HG02852 (cell line): ENCODE results near the gene TWSG1.
"Not testable (repeated sequence)": the region's sequence is repeated elsewhere in the genome, so short reads cannot be mapped to it uniquely, and the experiment has no call there.

Source experiments
- ATAC-seq: cut with Tn5 transposase; IDR thresholded peaks from one replicate; pipeline ENCODE4 v1.9.1; 2021; ENCODE audit warnings: mild to moderate bottlenecking, moderate library complexity; ENCODE audit not compliant: unreplicated experiment

The TWSG1 gene

GRCh38 chr18:9421901-9422327, 87.3 kb downstream of the TWSG1 start:
- no peak for ATAC-seq

DNA sequence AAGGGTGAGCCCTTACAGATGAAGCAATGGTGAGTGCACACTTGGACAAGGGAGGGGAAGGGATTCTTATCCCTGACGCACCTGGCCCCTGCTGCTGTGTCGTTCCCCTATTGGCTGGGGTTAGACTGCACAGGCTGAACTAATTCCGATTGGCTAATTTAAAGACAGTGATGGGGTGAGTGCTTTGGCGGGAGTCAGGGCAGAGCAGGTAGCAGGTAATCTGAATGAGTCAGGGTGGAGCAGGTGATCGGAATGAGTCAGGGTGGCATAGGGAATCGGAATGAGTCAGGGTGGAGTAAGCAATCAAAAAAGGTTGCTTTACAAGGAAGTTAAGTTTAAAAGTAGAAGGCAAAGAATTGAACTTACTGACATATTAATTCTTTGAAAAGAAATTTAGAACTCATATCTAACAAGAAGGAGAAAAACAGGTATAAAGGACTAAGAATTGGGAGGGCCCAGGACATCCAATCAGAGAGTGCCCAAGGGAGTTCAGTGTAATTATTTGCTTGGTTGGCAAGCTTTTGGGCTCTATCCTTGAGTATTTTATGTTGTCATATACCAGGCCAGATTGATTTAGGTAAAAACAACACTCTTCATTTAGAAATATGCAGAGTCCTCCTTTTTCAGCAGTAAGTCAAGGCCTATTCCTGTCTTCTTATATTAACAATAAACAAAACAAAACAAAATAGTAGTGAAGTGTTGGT, 88.4 kb downstream of the TWSG1 start:
- ATAC-seq, result no peak

DNA sequence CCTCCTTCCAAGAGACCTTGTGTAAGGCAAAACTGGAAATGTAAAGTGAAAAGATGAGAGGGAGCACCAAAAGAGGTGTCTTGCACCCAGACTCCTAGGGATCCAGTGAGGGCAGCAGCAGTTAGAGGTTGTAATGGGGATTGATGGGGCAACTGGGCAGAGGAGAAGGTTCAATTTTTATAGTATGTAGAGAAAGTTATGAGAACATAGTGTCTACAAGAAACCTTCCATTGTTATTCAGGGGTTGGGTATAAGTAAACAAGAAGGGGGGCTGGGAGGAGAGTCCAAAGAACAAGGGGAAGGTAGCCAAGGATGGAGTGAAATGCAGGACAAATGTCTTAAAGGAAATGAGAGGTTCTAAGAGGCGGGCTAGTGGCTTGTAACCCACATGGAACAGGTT, 89.1 kb downstream of the TWSG1 start:
- not testable (repeated sequence) for ATAC-seq

DNA sequence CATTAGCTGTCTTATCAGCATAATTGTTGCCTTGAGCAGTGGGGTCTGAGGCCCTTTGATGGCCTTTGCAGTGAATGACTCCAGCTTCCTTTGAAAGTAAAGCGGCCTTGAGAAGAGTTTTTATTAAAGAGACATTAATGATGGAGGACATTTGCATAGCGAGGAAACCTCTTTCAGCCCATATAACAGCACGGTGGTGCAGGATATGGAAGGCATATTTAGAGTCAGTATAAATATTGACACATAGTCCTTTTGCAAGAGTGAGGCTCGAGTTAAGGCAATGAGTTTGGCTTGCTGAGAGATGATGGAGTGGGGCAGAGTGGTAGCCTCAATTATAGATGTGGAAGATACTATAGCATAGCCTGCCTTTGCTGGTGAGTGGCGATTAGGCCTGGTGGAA, 89.7 kb downstream of the TWSG1 start:
- ATAC-seq, result not testable (repeated sequence)

- ATAC-seq, result no peak
Measured at GRCh38 chr18:9426753-9427152, 92.2 kb downstream of the TWSG1 start.

DNA sequence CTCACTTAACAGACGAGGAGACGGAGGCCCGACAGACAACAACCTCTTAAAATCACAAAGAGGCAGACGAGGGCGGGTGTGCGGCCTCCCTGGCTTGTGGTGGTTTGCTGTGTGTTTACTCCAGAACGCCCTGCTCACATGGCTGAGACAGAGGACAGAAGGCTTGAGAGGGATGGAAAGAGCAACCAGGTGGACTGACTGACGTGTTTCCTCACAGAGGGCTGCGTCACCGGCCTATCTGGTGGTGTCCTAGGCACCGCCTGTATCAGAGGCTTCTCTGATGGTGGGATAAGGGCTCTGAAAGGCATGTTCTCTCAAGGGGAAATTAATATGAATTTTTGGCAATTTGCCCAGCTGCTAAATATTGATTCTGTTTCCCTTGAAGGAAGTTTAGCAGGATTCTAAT, 93.7 kb downstream of the TWSG1 start:
- ATAC-seq, result no peak

- no peak for ATAC-seq
Measured at GRCh38 chr18:9428862-9429661, 94.5 kb downstream of the TWSG1 start.

GRCh38 chr18:9429662-9429993, 95.1 kb downstream of the TWSG1 start:
- no peak for ATAC-seq

DNA sequence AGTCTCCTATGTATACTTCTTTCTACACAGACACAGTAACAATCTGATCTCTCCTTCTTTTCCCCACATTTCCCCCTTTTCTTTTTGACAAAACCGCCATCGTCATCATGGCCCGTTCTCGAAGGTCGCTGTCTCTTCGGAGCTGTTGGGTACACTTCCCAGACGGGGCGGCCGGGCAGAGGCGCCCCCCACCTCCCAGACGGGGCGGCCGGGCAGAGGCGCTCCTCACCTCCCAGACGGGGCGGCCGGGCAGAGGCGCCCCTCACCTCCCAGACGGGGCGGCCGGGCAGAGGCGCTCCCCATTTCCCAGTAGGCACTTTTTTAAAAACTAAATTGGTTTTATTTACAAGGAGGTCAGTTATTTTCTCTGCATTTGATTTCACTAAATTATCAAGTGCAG, 95.7 kb downstream of the TWSG1 start:
- not testable (repeated sequence) for ATAC-seq

- ATAC-seq, result no peak
Measured at GRCh38 chr18:9431296-9431695, 96.7 kb downstream of the TWSG1 start.

DNA sequence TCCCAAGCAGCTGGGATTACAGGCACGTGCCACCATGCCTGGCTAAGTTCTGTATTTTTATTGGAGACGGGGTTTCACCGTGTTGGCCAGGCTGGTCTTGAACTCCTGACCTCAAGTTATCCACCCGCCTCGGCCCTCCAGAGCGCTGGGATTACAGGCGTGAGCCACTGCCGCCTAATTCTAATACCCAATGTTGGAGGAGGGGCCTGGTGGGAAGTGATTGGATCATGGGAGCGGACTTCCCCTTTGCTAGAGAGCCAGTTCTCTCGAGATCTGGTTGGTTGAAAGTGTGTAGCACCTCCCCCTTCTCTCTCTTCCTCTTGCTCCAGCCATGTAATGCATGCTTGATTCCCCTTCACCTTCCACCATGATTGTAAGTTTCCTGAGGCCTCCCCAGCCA, 98.5 kb downstream of the TWSG1 start:
- not testable (repeated sequence) for ATAC-seq

DNA sequence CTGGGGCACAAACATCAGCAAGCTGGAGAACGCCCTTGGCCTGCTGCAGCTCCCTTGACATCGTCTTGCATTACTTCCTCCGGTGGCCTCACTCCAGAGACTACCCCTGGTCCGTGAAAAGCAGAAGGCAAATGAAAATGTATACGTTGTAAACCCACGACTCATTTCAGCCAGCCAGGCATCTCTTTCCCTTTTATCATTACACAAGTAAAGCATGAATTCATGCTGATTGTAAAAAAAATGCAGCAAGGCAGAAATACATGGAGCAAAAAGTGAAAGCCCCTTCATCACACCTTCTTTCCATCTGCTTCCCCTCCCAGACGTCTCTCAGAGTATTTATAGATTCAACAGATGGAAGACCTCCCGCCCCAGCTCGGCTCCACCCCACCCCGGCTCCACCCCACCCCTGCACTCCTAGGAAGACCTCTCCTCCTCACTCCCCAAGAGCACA, 99.1 kb downstream of the TWSG1 start:
- ATAC-seq, result no peak

- ATAC-seq, result no peak
Measured at GRCh38 chr18:9434122-9434701, 99.6 kb downstream of the TWSG1 start.

- no peak for ATAC-seq
Measured at GRCh38 chr18:9435041-9435440, 100.5 kb downstream of the TWSG1 start.

DNA sequence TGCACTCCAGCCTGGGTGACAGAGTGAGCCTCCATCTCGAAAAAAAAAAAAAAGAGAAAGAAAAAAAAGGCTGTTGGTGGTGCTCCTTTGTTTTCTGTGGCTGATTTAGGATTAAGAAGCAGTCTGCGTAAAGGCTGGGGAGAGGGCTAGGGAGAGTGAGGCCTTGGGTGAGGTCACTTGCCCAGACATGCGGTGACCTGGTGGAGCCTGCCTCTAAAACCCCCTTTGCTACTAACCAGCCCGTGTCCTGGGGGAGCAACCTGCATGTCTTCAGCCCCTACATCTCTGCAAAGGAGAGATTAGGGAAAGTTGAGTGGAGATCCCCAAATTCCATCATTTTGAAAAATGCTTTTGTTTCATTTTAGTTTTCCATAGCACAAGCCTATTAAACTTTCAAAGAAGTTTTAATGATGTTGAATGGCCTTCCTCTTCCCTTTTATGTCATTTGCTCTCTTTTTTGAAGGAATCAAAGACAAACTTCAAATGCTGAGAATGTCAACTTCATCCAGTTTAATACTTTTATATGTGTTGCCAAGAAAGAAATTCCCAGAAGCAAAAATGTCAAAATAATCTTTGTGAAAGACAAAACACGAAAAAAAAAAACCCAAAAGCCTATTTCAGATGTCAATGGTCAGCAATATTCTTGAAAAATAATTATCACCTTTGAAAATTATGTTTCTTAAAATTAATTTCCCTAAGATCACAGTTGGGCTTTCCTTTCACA, 101.8 kb downstream of the TWSG1 start:
- ATAC-seq, result no peak

GRCh38 chr18:9437021-9437437, 102.5 kb downstream of the TWSG1 start:
- ATAC-seq, result no peak

GRCh38 chr18:9437672-9438071, 103.1 kb downstream of the TWSG1 start:
- no peak for ATAC-seq

GRCh38 chr18:9441061-9441460, 106.5 kb downstream of the TWSG1 start:
- ATAC-seq, result peak; percentile 56

DNA sequence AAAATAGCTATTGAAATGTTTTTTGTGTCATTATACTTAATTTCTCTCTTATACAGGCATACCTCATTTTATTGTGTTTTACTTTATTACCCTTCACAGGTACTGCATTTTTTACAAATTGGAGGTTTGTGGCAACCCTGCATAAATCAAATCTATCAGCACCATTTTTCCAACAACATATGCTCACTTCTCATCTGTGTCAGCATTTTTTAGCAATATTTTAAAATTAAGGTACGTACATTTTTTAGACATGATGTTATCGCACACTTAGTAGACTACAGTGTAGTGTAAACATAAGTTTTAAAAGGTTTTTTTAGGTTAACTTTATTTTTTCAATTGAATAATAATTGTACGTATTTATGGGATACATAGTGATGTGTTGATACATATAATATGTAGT, 110.0 kb downstream of the TWSG1 start:
- ATAC-seq, result no peak

DNA sequence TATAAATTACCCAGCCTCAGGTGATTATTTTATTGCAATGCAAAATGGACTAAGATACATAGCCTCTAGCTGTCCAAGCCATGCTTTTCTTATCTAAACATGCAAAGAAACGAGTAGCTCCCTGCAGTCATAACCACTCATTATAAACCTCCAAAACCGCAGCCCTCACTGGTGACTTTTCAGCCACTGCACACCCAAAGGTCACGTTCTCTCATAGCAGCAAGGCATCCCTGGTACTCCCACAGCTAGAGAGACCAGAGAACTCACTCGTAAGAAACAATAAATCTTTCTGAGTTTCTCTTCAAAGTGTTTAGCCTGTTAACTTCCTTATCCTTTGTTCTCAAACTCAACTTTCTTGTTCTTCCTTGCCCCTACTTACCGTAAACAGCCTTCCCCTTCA, 112.3 kb downstream of the TWSG1 start:
- ATAC-seq, result no peak

DNA sequence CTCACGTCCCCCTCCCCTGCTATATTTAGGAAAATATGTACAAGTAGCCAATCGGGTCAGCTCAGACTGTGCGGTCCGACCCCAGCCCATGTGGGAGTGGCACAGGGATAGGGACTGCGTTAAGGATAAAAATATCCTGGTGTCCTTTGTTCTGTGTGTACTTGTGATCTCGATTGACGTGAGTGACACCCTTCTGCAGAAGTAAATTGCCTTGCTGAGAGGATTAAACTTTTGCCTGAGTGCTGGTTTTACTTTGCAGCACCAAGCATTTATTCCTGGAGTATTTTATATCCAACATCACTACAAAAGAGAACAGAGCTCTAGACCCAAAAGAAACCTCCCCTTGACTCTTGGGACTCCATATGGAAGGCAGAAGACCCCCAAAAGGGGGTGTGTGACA, 112.8 kb downstream of the TWSG1 start:
- no peak for ATAC-seq
